Glomerular endothelial cell (primary cell): ENCODE results near the gene RBM41. TPM values are rescaled to one million over a fixed set of nuclear protein-coding genes. Genes with fewer than 3 reads are reported as not detected.
"Not testable (repeated sequence)": the region's sequence is repeated elsewhere in the genome, so short reads cannot be mapped to it uniquely, and the experiment has no call there.

Experiments
- DNase-seq: peaks from one replicate; pipeline ENCODE4 v3.0.0-alpha.2; 2011; ENCODE audit warnings: low read depth, low spot score; ENCODE audit errors: extremely low read depth
- total RNA-seq: library from RNA; depleted of rRNA; stranded (reverse); fragments of >200 nt; gene quantifications from 2 replicates; pipeline ENCODE4 v1.2.3, GENCODE V29; 2015

Gene RBM41
- total RNA-seq, result 5.4 and 10.4 TPM in 2 replicates

DNA sequence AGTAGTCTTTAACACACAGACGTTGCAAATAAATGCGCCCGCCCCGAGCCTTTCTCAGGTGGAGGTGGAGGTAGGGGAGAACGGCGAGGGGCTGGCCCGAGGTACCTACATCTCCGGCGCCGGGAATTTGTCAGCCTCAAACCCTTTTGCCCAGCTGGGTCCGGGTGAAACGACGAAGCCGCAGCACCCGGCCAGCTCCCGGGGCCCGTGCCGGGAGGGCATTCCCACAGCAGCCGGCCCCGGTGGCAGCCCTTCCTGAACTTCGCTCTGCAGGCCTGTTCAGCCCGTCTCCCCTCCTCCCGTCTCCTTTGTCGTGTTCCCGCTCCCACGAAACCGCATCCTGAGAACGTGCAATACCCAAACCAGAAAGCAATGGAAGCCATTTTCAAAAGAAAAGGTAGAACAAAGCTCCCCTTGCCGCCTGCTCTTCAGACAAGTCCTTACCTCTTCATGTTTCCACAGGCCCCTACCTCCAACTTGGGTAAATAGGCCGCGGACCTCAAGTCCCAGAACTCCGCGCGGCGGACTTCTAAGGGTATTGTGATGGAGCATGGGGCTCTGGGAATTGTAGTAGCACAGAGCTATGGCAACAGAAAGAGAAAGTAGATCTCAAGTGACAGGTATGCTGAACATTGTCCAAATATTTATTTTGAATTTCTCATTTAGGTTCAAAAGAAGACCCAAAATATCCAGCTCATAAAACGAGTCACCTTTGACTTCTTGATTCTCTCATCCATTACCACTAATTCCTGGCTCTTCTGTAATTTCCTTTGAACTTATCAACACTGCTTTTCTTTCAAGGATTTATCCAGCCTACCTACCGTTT, at the start of gene RBM41:
RBM41 (minus strand) TSS at position 501 of the 826 bp plus-strand sequence; CDS start at position 452, 49 bp downstream.
- DNase-seq, result peak; percentile 23

DNA sequence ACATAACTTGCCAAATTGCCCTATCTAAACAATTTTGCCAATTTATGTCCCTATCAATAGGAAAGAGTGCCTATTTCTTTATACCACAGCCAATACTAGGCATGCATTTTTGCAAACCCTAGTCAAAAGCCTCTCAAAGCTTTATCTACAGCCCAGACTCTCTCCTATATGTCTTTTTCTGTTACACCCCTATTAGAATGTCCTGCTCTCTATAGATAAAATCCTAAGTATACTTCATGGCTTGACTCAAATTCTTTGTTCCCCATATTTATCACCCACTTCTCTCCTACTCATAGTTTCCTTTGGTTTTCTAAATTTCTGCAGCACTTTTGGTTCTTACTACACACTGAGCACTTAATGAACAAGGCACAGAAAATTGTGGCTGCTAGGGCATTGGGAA, 49.6 kb upstream of the RBM41 start:
- no peak for DNase-seq

DNA sequence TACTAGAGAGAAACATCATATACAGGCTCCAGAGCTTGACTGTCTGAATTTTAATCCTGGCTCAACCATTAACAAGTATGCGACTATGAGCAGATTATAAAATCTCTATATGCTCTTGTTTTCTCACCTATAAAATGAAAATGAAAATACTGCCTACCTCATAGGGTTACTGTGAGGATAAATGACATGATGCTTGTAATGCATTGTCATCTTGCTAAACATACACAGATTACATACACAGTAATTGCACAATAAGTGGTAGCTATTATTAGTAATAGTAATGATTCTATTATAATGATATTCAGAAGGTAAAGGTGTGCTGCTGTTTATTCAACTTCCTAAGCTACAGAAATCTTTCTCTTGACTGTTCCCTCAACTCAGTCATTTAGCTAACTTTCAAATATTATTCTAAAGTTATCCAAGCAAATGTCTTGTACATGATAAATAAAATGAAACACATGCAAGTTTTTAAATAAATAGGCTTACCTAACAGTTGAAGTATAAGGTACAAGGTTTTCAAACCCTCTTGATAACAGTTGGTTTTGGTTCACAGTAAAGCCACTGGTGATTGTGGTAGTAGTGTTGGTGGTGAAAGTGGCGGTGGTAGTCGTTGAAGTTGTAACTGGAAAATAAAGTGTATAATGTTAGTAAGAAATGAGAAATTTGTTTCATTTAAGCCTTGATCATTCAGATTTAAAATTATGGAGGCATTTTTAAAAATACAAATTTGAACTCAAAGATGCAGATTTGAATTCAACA, 48.7 kb upstream of the RBM41 start:
- DNase-seq, result no peak

DNA sequence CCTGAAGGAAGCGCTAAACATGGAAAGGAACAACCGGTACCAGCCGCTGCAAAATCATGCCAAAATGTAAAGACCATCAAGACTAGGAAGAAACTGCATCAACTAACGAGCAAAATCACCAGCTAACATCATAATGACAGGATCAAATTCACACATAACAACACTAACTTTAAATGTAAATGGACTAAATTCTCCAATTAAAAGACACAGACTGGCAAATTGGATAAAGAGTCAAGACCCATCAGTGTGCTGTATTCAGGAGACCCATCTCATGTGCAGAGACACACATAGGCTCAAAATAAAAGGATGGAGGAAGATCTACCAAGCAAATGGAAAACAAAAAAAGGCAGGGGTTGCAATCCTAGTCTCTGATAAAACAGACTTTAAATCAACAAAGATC, 39.0 kb upstream of the RBM41 start:
- DNase-seq, result not testable (repeated sequence)

DNA sequence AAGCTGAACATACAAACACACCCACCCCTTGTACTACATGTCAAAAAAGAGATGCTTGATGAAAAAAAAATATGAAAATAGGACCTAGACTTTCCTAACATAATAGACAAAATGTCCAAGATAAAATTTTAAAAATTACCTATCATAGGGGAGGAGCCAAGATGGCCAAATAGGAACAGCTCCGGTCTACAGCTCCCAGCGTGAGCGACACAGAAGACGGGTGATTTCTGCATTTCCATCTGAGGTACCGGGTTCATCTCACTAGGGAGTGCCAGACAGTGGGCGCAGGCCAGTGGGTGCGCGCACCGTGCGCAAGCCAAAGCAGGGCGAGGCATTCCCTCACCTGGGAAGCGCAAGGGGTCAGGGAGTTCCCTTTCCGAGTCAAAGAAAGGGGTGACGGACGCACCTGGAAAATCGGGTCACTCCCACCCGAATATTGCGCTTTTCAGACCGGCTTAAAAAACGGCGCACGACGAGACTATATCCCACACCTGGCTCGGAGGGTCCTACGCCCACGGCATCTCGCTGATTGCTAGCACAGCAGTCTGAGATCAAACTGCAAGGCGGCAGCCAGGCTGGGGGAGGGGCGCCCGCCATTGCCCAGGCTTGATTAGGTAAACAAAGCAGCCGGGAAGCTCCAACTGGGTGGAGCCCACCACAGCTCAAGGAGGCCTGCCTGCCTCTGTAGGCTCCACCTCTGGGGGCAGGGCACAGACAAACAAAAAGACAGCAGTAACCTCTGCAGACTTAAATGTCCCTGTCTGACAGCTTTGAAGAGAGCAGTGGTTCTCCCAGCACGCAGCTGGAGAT, 37.2 kb upstream of the RBM41 start:
- DNase-seq, result not testable (repeated sequence)

DNA sequence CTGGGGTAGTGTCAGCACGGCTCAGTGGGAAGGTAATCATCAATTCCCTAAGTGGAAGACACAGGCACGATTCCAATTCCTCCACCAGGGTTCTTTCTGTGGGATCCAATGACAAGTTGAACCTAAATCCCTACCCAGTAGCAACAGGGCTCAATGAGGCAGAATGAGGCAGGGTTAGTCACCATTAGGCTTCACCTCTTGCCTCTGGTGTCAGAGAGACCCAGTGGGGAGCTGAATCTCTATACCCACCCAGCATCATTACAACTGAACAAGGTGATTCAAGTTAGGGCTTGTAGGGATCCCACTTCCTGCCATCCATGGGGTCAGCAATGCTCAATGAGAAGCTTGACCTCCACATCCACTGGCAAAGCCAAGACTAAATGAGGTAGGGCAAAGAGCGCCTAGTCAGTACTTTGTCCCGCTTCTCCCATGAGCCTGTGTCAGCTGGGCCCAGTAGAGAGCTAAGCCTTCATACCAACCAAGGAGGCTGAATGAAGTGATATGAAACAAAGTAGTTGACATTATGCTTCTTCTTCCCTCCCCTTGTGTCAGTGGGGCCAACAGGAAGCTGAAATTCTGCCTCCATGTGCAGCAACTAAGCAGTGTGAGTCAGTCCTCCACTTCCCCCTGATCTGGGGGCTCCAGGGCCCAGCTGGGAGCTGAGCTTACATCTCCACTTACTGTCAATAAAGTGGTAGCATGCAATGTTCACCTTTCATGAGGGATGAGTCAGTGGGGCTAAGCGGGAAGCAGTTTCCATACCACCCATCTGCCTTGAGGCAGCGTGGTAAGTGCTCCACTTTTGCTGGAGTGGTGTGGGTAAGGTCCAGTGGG, 36.4 kb upstream of the RBM41 start:
- no peak for DNase-seq

DNA sequence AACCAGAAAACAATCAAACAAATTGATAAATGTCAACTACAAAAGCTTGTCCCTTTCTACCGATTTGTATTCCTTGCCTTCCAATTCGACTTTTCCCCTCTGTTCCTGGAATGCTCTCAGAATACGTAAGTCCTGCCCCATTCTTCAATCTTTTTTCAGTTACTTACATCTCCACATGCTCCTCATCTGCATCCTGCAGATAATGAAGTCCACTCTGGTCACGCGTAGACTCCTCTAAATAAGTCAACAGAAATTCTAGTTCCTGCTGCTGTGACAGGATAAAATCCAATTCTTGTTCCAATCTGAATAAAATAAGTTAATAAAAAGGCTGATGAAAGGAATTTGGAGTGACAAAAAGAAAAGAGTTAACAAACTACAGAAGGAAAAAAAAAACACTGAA, 34.4 kb upstream of the RBM41 start:
- no peak for DNase-seq

DNA sequence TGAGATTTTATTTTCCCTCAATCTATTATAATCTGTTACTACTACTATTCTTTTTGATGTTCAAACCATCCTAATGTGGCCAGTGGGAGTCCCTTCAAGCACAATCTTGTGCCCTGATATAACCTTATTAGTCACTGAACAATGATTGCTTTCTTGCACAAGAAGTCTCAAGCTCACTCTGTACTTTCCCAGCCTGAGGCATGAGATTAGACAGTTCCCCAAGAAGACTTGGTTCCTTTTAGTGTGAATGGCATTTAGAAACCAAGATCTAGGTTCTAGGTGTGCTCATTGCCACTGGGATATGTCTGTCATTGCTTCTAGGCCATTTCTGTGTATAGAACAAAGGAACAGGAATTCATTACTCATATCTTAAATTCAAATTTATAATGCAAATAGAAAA, 28.0 kb upstream of the RBM41 start:
- DNase-seq, result no peak

DNA sequence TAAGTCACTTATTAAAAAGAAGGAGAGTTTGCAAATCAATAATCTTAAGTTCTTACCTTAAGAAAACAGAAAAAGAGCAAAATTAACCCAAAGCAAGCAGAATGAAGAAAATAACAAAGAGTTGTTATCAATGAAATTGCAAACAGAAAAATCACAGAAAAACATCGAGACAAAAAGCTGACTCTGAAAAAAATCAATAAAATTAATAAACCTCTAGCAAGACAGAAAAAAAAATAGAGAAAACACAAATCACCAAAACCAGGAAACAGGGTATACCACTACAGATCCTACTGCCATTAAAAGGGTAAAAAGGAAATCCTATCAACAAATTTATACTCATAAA, 17.3 kb upstream of the RBM41 start:
- DNase-seq, result no peak

DNA sequence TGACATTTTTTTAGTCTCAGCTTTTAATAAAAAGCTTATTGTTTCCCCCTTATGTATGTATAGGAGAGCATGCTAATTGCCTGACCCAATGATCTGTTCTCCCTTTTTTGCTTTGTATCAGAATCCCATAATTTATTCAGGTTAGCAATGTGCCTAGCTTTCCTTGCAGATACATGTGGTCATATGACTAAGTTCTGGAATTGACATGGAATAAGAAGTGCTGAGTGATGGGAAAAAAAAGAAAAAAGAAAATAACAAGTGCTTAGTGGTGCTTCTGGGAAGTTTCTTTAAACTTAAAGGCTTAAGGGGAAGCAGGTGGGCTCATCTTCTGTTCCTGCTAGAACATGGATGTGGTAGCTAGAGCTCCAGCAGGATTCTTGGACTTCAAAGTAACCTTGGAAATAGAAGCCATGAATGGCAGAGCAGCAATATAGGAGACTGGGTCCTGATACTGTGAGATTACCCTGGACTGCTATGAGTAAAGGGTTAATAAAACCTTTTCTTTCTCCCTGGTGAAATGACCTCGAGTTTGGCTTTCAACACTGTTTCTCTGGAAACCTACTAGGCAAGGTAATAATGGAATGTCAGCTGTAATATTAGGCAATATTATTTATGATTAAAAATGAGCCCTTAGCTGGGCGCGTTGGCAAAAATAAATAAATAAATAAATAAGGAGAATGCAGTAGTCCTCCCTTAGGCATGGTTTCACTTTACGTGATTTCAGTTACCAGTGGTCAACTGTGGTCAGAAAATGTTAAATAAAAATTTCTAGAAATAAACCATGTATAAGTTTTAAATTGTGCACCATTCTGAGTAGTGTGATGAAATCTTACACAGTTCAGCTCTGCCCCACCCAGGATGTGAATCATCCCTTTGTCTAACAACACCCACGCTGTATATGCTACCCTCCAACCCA, 16.7 kb upstream of the RBM41 start:
- DNase-seq, result no peak

DNA sequence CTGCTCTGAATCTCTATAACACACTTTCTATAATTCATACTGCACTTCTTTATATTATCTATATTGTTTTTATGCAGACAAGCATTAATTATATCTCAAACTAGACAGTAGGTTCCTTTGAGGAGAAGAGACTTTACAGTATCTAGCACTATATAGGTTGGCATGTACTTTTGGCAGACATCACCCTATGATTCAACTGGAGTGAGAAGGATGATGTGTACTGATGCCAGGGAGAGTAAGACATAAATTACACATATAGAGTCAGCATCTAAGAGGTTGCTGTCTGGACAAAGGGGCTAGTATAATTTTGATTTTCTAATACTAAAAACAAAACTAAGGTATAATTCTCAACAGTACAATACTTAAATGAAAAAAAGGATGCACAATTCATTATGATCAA, 5.1 kb upstream of the RBM41 start:
- no peak for DNase-seq

DNA sequence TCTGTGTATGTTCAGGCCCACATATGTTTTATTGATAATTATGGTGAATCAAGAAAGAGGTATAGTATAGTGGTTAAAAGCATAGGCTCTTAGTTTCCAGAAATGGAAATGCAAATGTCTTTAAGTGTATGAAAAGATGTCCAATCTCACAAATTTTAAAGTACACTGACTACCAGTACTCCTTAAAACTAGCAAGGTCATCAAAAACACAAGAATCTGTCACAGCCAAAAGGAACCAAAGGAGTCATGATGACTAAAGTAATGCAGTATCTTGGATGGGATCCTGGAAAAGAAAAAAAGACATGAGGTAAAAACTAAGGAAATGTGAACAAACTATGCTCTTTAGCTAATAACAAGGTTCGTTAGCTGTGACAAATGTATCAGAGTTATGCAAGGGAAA, 661 bp upstream of the RBM41 start:
- DNase-seq, result no peak

DNA sequence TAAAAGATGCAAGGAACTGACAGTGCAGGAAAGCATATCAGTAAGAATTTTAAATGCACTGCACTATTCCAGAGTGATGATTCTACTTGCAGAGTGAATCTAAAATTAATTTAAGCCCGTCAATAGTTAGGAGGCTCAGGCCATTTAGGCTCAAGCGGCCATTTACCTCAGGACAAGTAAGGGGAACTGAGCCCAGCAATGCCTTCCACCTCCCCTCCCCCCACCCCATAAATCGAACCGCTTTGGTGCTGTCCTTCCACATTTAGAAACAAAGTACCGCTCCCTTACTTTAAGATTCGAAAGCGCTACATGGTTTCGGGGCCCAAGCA, 665 bp downstream of the RBM41 start:
- no peak for DNase-seq

DNA sequence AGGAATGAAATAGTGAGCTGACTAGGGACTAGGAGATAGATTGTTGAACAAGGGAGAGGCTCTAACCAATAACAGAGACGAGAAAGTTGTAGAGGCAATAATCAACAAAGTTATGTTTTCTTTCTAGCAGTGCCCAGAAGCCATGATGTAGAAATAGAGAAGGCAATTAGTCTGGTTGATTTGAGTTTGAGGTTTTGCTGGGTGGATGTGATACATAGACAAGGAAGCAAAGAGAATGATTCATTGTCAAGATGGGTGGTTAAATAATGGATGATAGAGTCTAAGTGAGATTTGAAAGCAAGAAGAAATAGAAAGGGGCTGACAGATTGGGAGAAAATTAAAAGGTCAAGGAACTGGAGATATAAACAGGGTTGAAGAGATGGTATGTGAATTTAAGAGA, 11.2 kb downstream of the RBM41 start:
- no peak for DNase-seq

DNA sequence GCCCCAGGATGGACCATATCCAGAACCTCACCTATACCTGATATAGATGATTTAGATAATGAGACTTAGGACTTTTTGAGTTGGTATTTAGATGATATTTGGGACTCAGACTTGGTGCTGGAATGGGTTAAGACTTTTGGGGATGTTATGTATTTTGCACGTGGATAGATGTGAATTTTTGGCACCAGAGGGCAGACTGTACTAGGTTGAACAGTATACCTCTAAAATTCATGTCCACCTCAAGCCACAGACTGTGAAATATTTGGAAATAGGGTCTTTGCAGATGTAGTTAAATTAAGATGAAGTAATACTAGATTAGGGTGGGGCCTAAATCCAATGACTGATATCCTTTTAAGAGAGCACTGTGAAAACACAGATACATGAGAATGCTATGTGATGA, 15.6 kb downstream of the RBM41 start:
- DNase-seq, result no peak

DNA sequence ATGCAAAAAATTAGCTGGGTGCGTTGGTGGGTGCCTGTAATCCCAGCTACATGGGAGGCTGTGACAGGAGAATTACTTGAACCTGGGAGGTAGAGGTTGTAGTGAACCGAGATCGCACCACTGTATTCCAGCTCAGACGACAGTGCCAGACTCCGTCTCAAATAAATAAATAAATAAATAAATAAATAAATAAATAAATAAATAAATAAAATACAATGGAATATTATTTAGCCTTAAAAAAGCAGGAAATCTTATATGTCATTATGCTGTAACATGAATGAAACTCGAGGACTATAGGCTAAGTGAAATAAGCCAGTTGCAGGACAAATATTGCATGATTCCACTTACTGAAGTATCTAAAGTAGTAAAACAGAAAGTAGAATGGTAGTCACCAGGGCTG, 42.5 kb downstream of the RBM41 start:
- DNase-seq, result no peak

DNA sequence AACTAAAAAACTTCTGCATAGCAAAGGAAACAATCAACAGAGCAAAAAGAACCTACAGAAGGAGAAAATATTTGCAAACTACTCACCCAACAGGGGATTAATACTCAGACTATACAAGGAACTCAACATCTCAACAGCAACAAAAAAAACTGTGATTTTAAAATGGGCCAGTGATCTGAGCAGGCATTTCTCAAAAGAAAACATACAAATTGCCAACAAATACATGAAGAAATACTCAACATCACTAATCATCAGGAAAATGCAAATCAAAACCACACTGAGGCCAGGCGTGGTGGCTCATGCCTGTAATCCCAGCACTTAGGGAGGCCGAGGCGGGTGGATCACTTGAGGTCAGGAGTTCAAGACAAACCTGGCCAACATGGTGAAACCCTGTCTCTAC, 60.9 kb downstream of the RBM41 start:
- DNase-seq, result not testable (repeated sequence)

DNA sequence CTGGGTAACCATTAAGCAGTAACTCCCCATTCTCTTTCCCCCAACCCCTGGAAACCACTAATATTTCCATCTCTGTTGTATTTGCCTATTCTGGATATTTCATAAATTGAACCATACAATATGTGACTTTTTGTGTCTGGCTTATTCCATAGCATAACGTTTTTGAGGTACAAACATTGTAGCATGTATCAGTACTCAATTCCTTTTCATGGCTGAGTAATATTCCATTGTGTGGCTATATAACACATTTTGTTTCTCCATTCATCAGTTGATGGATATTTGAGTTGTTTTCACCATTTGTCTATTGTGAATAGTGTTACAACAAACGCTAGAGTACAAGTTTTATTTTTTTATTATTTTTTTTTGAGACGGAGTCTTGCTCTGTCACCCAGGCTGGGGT, 63.6 kb downstream of the RBM41 start:
- DNase-seq, result no peak

DNA sequence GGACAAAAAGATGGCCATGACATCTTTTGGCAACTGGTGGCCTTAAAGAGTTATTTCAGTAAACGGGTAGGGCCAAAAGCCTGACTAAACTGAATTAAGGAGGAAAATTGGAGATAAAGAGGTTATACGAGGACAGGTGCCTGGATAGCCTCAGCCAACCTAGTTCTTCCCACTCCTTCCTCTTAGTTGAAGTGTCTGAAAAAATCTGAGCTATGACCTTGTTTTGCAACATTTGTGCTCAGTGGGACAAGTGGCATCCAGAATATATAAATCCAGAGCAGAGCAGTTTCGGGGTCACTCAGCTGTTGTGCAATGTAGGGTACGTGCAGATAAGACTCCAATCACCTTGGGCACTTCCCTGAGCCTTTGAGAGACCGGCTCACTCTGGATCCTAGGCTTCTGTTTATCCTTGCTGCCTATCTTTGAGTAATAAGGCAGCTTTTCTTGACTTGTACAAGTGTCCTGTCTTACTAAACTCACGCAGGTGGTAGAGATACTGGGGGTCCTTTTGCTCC, 68.4 kb downstream of the RBM41 start:
- DNase-seq, result no peak
